HepG2 (cell line): ENCODE measurements around the gene C1QTNF9. TPM values are rescaled to one million over a fixed set of nuclear protein-coding genes. Genes with fewer than 3 reads are reported as not detected.
A peak's percentile ranks its signal among the peaks of the same experiment; 100 is the strongest.

Experiments used
- AGO1 ChIP-seq: fragments of 200-400 bp; formaldehyde crosslinking; IDR thresholded peaks from 2 replicates; pipeline ENCODE4 v1.6.1; 2017; ENCODE audit warnings: mild to moderate bottlenecking, low read depth, low read length, moderate library complexity; ENCODE audit not compliant: poor library complexity, severe bottlenecking
- DDIT3 ChIP-seq: sonication (generic); formaldehyde crosslinking; IDR thresholded peaks from 2 replicates; pipeline ENCODE4 v1.4.0; 2020; ENCODE audit warnings: mild to moderate bottlenecking, missing genetic modification reagents
- DMAP1 ChIP-seq: IDR thresholded peaks from 2 replicates; pipeline ENCODE4 v1.6.1; 2016
- HDAC1 ChIP-seq: sonication (generic); formaldehyde crosslinking; IDR thresholded peaks from 2 replicates; pipeline ENCODE4 v1.5.1; 2020; ENCODE audit warnings: mild to moderate bottlenecking, missing genetic modification reagents
- KDM2A ChIP-seq: sonication (generic); formaldehyde crosslinking; IDR thresholded peaks from 2 replicates; pipeline ENCODE4 v1.4.0; 2020; ENCODE audit warnings: low read depth, missing genetic modification reagents, borderline replicate concordance
- LBX2 ChIP-seq: sonication (generic); formaldehyde crosslinking; IDR thresholded peaks from 2 replicates; pipeline ENCODE4 v1.5.0; 2020; ENCODE audit warnings: missing genetic modification reagents, mild to moderate bottlenecking, borderline replicate concordance
- MED8 ChIP-seq: sonication (generic); formaldehyde crosslinking; IDR thresholded peaks from 2 replicates; pipeline ENCODE4 v1.8.1; 2023; ENCODE audit warnings: mild to moderate bottlenecking, missing genetic modification reagents; ENCODE audit not compliant: insufficient replicate concordance
- MEIS1 ChIP-seq: sonication (generic); formaldehyde crosslinking; IDR thresholded peaks from 2 replicates; pipeline ENCODE4 v1.9.0; 2021; ENCODE audit warnings: mild to moderate bottlenecking, missing genetic modification reagents, moderate library complexity, borderline replicate concordance
- PAX8 ChIP-seq: sonication (generic); formaldehyde crosslinking; IDR thresholded peaks from 2 replicates; pipeline ENCODE4 v1.8.0; 2022; ENCODE audit warnings: mild to moderate bottlenecking, missing genetic modification reagents, borderline replicate concordance
- RFX3 ChIP-seq: IDR thresholded peaks from 2 replicates; pipeline ENCODE4 v1.6.1; 2016; ENCODE audit warnings: missing biosample characterization, missing genetic modification reagents
- SNAPC2 ChIP-seq: sonication (generic); formaldehyde crosslinking; IDR thresholded peaks from 2 replicates; pipeline ENCODE4 v1.8.1; 2022; ENCODE audit warnings: mild to moderate bottlenecking, missing genetic modification reagents
- SNRNP70 ChIP-seq: fragments of 200-400 bp; formaldehyde crosslinking; IDR thresholded peaks from 2 replicates; pipeline ENCODE4 v1.6.1; 2017; ENCODE audit warnings: mild to moderate bottlenecking, low read depth, low read length, moderate library complexity
- ZBTB8A ChIP-seq: sonication (generic); formaldehyde crosslinking; IDR thresholded peaks from 2 replicates; pipeline ENCODE4 v1.4.0; 2020; ENCODE audit warnings: mild to moderate bottlenecking, low read depth, missing genetic modification reagents, borderline replicate concordance
- ZNF230 ChIP-seq: sonication (generic); formaldehyde crosslinking; IDR thresholded peaks from 2 replicates; pipeline ENCODE4 v1.4.0; 2020; ENCODE audit warnings: mild to moderate bottlenecking, missing genetic modification reagents
- ZNF468 ChIP-seq: sonication (generic); formaldehyde crosslinking; IDR thresholded peaks from 2 replicates; pipeline ENCODE4 v1.8.0; 2022; ENCODE audit warnings: mild to moderate bottlenecking, moderate library complexity, missing genetic modification reagents
- ZNF552 ChIP-seq: sonication (generic); formaldehyde crosslinking; IDR thresholded peaks from 2 replicates; pipeline ENCODE4 v1.9.0; 2022; ENCODE audit warnings: missing genetic modification reagents, mild to moderate bottlenecking, borderline replicate concordance
- ZUFSP ChIP-seq: sonication (generic); formaldehyde crosslinking; IDR thresholded peaks from 2 replicates; pipeline ENCODE4 v1.9.0; 2021; ENCODE audit warnings: missing genetic modification reagents, mild to moderate bottlenecking, borderline replicate concordance
- polyA plus RNA-seq, 8 experiments: library from polyadenylated mRNA; depleted of rRNA in 3 of 8; stranded (reverse) in 7 of 8; unstranded in 1 of 8; fragments of >200 nt; fragmentation: Illumina TruSeq in 4 of 8; extraction: Trizol in 4 of 8; gene quantifications; 2 replicates each; pipeline versions ENCODE4 v1.2.1 to v1.2.3, GENCODE V29; 2011 to 2016; ENCODE audit warnings: low read depth in 4 of 8, missing spikeins in 1 of 8, mixed read lengths in 1 of 8; ENCODE audit not compliant: insufficient read depth in 1 of 8
- total RNA-seq, 5 experiments: library from RNA; depleted of rRNA; stranded (reverse); fragments of >200 nt; fragmentation: Illumina TruSeq; extraction: Trizol; gene quantifications; 2 replicates each; pipeline ENCODE4 v1.2.3, GENCODE V29; 2016; ENCODE audit warnings: low read depth in 1 of 5
- TF ChIP-seq, protein P1 (sequence below): sonication (generic); formaldehyde crosslinking; IDR thresholded peaks from 2 replicates; pipeline ENCODE4 v1.5.0; 2020; ENCODE audit warnings: mild to moderate bottlenecking, missing genetic modification reagents
- TF ChIP-seq, protein P2 (sequence below): sonication (generic); formaldehyde crosslinking; IDR thresholded peaks from 2 replicates; pipeline ENCODE4 v1.9.0; 2022; ENCODE audit warnings: missing genetic modification reagents, mild to moderate bottlenecking, borderline replicate concordance
- TF ChIP-seq, protein P3 (sequence below): sonication (generic); formaldehyde crosslinking; IDR thresholded peaks from 2 replicates; pipeline ENCODE4 v1.5.0; 2020; ENCODE audit warnings: mild to moderate bottlenecking, missing genetic modification reagents, moderate library complexity

Gene C1QTNF9
- total and polyA plus RNA-seq, 2 of the 13 experiments (the other 11 are each of a cell fraction or from before 2014, with no cell fraction given), result not detected

DNA sequence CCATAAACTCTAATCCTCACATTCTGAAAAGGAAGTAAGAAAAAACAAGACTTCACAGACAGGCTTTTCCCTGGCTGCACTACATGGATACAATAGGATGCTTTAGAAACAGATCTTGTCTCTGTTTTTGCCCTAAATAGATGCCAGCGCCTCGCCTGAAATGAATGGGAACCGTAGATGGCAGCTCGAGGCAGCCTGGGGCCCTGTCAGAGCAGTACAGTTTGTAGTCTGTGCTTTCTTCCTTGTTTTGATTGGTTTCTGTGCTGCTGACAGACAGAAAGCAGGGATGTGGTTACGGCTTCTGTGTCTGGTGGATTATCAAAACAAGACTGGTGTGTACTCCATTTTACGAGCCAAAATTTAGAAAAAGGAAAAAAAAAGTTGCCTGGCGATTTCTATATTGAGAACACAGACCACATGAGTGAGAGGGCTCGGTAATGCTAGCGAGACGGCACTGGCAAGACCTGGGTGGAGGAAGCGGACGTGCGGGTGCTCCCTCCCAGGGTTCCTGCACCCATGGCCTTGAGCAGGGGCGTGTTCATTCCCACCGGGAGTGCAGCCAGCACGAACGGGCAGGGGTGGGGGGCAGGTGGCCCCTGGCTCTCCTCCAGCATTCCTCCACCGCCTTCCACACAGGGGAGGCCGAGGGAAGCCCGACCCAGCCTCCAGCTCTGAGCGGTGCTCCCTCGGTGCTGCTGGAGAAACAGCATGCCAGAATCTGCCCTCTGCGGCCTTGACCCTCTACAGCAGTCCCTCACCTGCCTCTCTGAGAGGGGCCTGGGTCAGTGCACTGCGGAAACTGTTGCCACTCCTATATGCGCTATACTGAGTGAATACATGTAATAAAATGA is 37.6 kb upstream of the C1QTNF9 start (continued):
- TF ChIP-seq, protein P1, sequence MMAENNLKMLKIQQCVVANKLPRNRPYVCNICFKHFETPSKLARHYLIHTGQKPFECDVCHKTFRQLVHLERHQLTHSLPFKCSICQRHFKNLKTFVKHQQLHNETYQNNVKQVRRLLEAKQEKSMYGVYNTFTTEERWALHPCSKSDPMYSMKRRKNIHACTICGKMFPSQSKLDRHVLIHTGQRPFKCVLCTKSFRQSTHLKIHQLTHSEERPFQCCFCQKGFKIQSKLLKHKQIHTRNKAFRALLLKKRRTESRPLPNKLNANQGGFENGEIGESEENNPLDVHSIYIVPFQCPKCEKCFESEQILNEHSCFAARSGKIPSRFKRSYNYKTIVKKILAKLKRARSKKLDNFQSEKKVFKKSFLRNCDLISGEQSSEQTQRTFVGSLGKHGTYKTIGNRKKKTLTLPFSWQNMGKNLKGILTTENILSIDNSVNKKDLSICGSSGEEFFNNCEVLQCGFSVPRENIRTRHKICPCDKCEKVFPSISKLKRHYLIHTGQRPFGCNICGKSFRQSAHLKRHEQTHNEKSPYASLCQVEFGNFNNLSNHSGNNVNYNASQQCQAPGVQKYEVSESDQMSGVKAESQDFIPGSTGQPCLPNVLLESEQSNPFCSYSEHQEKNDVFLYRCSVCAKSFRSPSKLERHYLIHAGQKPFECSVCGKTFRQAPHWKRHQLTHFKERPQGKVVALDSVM, result peak; percentile 95
- TF ChIP-seq MEIS1 (CRISPR knock-in tag) (peak; percentile 54; the same call in 1 of the 2 replicates), PAX8 (no peak), RFX3 (CRISPR knock-in tag) (no peak), HDAC1 (CRISPR knock-in tag) (peak; percentile 88), ZNF468 (CRISPR knock-in tag) (no peak), ZUFSP (CRISPR knock-in tag) (no peak), ZNF552 (no peak), SNAPC2 (CRISPR knock-in tag) (no peak), SNRNP70 (no peak), LBX2 (CRISPR knock-in tag) (no peak), DDIT3 (no peak), AGO1 (no peak), ZNF230 (CRISPR knock-in tag) (no peak), KDM2A (CRISPR knock-in tag) (peak; percentile 62; the same call in 1 of the 2 replicates), MED8 (CRISPR knock-in tag) (no peak), DMAP1 (CRISPR knock-in tag) (no peak), ZBTB8A (CRISPR knock-in tag) (no peak)
- TF ChIP-seq, protein P2, sequence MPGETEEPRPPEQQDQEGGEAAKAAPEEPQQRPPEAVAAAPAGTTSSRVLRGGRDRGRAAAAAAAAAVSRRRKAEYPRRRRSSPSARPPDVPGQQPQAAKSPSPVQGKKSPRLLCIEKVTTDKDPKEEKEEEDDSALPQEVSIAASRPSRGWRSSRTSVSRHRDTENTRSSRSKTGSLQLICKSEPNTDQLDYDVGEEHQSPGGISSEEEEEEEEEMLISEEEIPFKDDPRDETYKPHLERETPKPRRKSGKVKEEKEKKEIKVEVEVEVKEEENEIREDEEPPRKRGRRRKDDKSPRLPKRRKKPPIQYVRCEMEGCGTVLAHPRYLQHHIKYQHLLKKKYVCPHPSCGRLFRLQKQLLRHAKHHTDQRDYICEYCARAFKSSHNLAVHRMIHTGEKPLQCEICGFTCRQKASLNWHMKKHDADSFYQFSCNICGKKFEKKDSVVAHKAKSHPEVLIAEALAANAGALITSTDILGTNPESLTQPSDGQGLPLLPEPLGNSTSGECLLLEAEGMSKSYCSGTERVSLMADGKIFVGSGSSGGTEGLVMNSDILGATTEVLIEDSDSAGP (CRISPR knock-in tag), result peak; percentile 69; the same call in 1 of the 2 replicates
- TF ChIP-seq, protein P3, sequence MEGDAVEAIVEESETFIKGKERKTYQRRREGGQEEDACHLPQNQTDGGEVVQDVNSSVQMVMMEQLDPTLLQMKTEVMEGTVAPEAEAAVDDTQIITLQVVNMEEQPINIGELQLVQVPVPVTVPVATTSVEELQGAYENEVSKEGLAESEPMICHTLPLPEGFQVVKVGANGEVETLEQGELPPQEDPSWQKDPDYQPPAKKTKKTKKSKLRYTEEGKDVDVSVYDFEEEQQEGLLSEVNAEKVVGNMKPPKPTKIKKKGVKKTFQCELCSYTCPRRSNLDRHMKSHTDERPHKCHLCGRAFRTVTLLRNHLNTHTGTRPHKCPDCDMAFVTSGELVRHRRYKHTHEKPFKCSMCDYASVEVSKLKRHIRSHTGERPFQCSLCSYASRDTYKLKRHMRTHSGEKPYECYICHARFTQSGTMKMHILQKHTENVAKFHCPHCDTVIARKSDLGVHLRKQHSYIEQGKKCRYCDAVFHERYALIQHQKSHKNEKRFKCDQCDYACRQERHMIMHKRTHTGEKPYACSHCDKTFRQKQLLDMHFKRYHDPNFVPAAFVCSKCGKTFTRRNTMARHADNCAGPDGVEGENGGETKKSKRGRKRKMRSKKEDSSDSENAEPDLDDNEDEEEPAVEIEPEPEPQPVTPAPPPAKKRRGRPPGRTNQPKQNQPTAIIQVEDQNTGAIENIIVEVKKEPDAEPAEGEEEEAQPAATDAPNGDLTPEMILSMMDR, result peak; percentile 20; the same call in 1 of the 2 replicates
